Measurements from ENCODE around the gene PTPRN2. TPM values are rescaled to one million over a fixed set of nuclear protein-coding genes. Genes with fewer than 3 reads are reported as not detected.

PTPRN2 gene
- total and polyA plus RNA-seq, 2 of the 8 experiments (the other 6 are each of a cell fraction or from before 2014, with no cell fraction given), result 2.6 to 4.5 TPM

GRCh38 chr7:157846271-157846670, 741.4 kb downstream of the PTPRN2 start:
- no peak overlapping the region for H3K4ac ChIP-seq (replicated peaks; ENCODE audit: insufficient read length, low read depth, low read length)
- 84% methylated on average over 11 of the region's 11 CpGs; no CpG with 5 or more reads in 1 of the 2 experiments for WGBS, 2 experiments (ENCODE audit: extremely low coverage in 1 of 2, insufficient coverage in 1 of 2, insufficient read length in 1 of 2, insufficient replicate concordance in 2 of 2, low coverage in 1 of 2, low lambda C conversion rate in 2 of 2, missing lambda C conversion rate in 1 of 2)
- no peak for FAIRE-seq
- no peak overlapping the region for H2BK120ac ChIP-seq (replicated peaks; ENCODE audit: low read depth, low read length)
- no peak overlapping the region for H2BK12ac ChIP-seq (ENCODE audit: low read depth, low read length)
- no peaks in the 10 kb centered on the region for H3K79me1 ChIP-seq (ENCODE audit: low read depth, low read length)
- no peaks in the 10 kb centered on the region for H3K23me2 ChIP-seq (ENCODE audit: low read depth, low read length)
- H3K9me3 ChIP-seq (ENCODE audit: insufficient read depth in 2 of 2, low read depth in 1 of 2, low read length in 1 of 2), result no peaks in the 10 kb centered on the region
- H3K9ac ChIP-seq (replicated peaks in 1 of 4; ENCODE audit: extremely low read depth in 1 of 4, low read depth in 3 of 4, low read length in 3 of 4), result no peak overlapping the region
- no peak overlapping the region for H2AFZ ChIP-seq (ENCODE audit: low read length)
- H4K8ac ChIP-seq (ENCODE audit: extremely low read depth, insufficient read depth, low read length), result no peak overlapping the region
- no peaks in the 10 kb centered on the region for H3K36me3 ChIP-seq (ENCODE audit: control insufficient read depth in 2 of 4, insufficient read depth in 4 of 4, low read length in 3 of 4)
- H3K4me3 ChIP-seq (ENCODE audit: extremely low read depth in 1 of 4, insufficient read depth in 2 of 4, low read depth in 3 of 4, low read length in 4 of 4), result no peak overlapping the region
- no peak for DNase-seq (ENCODE audit: low read depth in 1 of 2, low spot score in 2 of 2)
- ChIA-PET CTCF (ENCODE audit: partially characterized antibody) (interaction anchor here (0.6 kb wide), 1 partner anchor 245 kb away, joined by 3 read pairs; no protein-coding TSS in a partner anchor), POLR2A (ENCODE audit: partially characterized antibody) (no interaction called here)
- no peak overlapping the region for H3K14ac ChIP-seq (ENCODE audit: insufficient read length)
- no peaks in the 10 kb centered on the region for H3K79me2 ChIP-seq (ENCODE audit: control insufficient read depth in 1 of 2, insufficient read depth in 2 of 2, low read length in 2 of 2)
- no peaks in the 10 kb centered on the region for H4K20me1 ChIP-seq (replicated peaks in 1 of 2; ENCODE audit: control insufficient read depth in 1 of 2, insufficient read depth in 2 of 2, low read length in 2 of 2)
- H2AK5ac ChIP-seq (ENCODE audit: low read depth, low read length), result no peak overlapping the region
- no peak overlapping the region for H4K5ac ChIP-seq (ENCODE audit: insufficient read length, low read depth, low read length)
- peak overlapping the region; percentile 58 for H4K91ac ChIP-seq (replicated peaks; ENCODE audit: insufficient read length, low read length)
- no peak overlapping the region for H2BK20ac ChIP-seq (ENCODE audit: low read length)
- H2BK5ac ChIP-seq (ENCODE audit: low read depth, low read length), result no peak overlapping the region
- no peak overlapping the region for H2BK15ac ChIP-seq (ENCODE audit: low read length)
- no peak overlapping the region for H3K4me2 ChIP-seq (ENCODE audit: insufficient read depth in 1 of 2, low read depth in 2 of 2, low read length in 2 of 2)
- H3K27me3 ChIP-seq (replicated peaks in 1 of 4; ENCODE audit: control insufficient read depth in 3 of 4, extremely low read depth in 1 of 4, insufficient read depth in 3 of 4, low read length in 3 of 4), result no peaks in the 10 kb centered on the region; a peak in 1 of 7 replicates
- no peak overlapping the region for H3K27ac ChIP-seq (ENCODE audit: low read depth, low read length)
- no peak overlapping the region for H3K18ac ChIP-seq (ENCODE audit: extremely low read depth, low read length)
- H3K4me1 ChIP-seq (replicated peaks in 1 of 4; ENCODE audit: control insufficient read depth in 3 of 4, insufficient read depth in 4 of 4, low read length in 3 of 4), result peaks cover 0 to 16% (median 8%) of the 10 kb centered on the region in 4 experiments; a peak in 4 of 7 replicates
- no peak overlapping the region for H3K23ac ChIP-seq (ENCODE audit: insufficient read length)
- no peak overlapping the region for H3K56ac ChIP-seq (replicated peaks; ENCODE audit: insufficient read length, low read depth, low read length)
- TF ChIP-seq SUZ12 (IDR thresholded peaks at IDR 0.05; ENCODE audit: low read length), result no peak
- no peak for TF ChIP-seq CREB1 (IDR thresholded peaks at IDR 0.05)
- no peak for TF ChIP-seq EGR1 (IDR thresholded peaks at IDR 0.05; ENCODE audit: borderline replicate concordance, low read depth, low read length)
- no peak for TF ChIP-seq RBBP5 (IDR thresholded peaks at IDR 0.05; ENCODE audit: borderline replicate concordance, low read depth, low read length)
- TF ChIP-seq TAF7 (optimal IDR thresholded peaks at IDR 0.05; ENCODE audit: borderline replicate concordance, low read depth, low read length), result no peak
- TF ChIP-seq, protein P1, sequence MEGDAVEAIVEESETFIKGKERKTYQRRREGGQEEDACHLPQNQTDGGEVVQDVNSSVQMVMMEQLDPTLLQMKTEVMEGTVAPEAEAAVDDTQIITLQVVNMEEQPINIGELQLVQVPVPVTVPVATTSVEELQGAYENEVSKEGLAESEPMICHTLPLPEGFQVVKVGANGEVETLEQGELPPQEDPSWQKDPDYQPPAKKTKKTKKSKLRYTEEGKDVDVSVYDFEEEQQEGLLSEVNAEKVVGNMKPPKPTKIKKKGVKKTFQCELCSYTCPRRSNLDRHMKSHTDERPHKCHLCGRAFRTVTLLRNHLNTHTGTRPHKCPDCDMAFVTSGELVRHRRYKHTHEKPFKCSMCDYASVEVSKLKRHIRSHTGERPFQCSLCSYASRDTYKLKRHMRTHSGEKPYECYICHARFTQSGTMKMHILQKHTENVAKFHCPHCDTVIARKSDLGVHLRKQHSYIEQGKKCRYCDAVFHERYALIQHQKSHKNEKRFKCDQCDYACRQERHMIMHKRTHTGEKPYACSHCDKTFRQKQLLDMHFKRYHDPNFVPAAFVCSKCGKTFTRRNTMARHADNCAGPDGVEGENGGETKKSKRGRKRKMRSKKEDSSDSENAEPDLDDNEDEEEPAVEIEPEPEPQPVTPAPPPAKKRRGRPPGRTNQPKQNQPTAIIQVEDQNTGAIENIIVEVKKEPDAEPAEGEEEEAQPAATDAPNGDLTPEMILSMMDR (IDR thresholded peaks at IDR 0.05; ENCODE audit: control extremely low read depth in 1 of 3, insufficient read depth in 1 of 3, low read depth in 1 of 3, low read length in 3 of 3), result no peak
- no peak for TF ChIP-seq TBP (IDR thresholded peaks at IDR 0.05; ENCODE audit: low read depth, low read length)
- no peak for TF ChIP-seq PHF8 (conservative IDR thresholded peaks at IDR 0.05; ENCODE audit: low read depth, low read length)
- TF ChIP-seq SIRT6 (IDR thresholded peaks at IDR 0.05; ENCODE audit: low read length), result no peak
- no peak for TF ChIP-seq RAD21 (IDR thresholded peaks at IDR 0.05 in 1 of 2, conservative IDR thresholded peaks at IDR 0.05 in 1 of 2; ENCODE audit: low read depth in 2 of 2, low read length in 2 of 2)
- no peak for TF ChIP-seq TCF12 (IDR thresholded peaks at IDR 0.05; ENCODE audit: low read depth, low read length)
- TF ChIP-seq, protein P2, sequence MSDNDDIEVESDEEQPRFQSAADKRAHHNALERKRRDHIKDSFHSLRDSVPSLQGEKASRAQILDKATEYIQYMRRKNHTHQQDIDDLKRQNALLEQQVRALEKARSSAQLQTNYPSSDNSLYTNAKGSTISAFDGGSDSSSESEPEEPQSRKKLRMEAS (IDR thresholded peaks at IDR 0.05), result no peak

Measured in H1 (cell line).